Tibial nerve (tissue), 3 donors: ENCODE measurements around the gene SH2B3.

Experiments
- POLR2A ChIP-seq, 2 donors: fragments of 450-650 bp; IDR thresholded peaks; one replicate each; pipeline ENCODE4 v1.6.1; 2017; ENCODE audit warnings: antibody characterized with exemption in 2 of 2, mild to moderate bottlenecking in 2 of 2, moderate library complexity in 2 of 2
- TF ChIP-seq, protein P1 (sequence below), 5 experiments: fragments of 200-600 bp in 3 of 5; fragments of 450-650 bp in 2 of 5; sonication (generic) in 3 of 5; IDR thresholded peaks; one replicate each; pipeline ENCODE4 v1.5.1; 2016 to 2019; ENCODE audit warnings: antibody characterized with exemption in 5 of 5, mild to moderate bottlenecking in 3 of 5, moderate library complexity in 2 of 5

DNA sequence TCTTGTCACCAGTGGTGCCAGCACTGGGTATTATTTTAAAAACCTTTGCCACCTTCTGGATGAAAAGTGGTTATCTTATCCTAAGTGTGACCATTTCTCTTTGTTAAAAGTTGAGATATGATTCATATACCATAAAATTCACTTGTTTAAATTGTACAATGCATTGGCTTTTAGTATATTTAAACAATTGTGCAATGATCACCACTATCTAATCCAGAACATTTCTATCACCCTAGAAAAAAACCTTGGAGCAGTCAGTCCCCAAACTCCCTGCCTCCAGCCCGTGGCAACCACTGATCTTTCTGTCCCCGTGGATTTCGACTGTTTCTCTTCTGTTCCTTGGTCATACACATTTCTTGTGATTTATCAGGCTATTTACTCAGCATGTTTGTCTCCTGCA is 28.3 kb downstream of the SH2B3 start:
- TF ChIP-seq, protein P1, sequence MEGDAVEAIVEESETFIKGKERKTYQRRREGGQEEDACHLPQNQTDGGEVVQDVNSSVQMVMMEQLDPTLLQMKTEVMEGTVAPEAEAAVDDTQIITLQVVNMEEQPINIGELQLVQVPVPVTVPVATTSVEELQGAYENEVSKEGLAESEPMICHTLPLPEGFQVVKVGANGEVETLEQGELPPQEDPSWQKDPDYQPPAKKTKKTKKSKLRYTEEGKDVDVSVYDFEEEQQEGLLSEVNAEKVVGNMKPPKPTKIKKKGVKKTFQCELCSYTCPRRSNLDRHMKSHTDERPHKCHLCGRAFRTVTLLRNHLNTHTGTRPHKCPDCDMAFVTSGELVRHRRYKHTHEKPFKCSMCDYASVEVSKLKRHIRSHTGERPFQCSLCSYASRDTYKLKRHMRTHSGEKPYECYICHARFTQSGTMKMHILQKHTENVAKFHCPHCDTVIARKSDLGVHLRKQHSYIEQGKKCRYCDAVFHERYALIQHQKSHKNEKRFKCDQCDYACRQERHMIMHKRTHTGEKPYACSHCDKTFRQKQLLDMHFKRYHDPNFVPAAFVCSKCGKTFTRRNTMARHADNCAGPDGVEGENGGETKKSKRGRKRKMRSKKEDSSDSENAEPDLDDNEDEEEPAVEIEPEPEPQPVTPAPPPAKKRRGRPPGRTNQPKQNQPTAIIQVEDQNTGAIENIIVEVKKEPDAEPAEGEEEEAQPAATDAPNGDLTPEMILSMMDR (IDR thresholded peaks at IDR 0.05), result no peak
- no peak for TF ChIP-seq POLR2A (IDR thresholded peaks at IDR 0.05)
